Measurements from ENCODE around the gene VDAC2.

GRCh38 chr10:75238182-75239095, 27.8 kb downstream of the VDAC2 start:
- no peak for TF ChIP-seq CTCF (IDR thresholded peaks at IDR 0.05)
- no peak for TF ChIP-seq AR (CRISPR knock-in tag; IDR thresholded peaks at IDR 0.05)
- TF ChIP-seq ERG (CRISPR knock-in tag; IDR thresholded peaks at IDR 0.05), result no peak
- no peak for TF ChIP-seq RELA (CRISPR knock-in tag; IDR thresholded peaks at IDR 0.05; ENCODE audit: borderline replicate concordance)
- TF ChIP-seq USF2 (CRISPR knock-in tag; IDR thresholded peaks at IDR 0.05), result peak; percentile 42; the same call in 1 of the 2 replicates
- no peak for TF ChIP-seq JUN (CRISPR knock-in tag; IDR thresholded peaks at IDR 0.05)
- no peak for TF ChIP-seq ATF3 (CRISPR knock-in tag; conservative IDR thresholded peaks at IDR 0.05)
- TF ChIP-seq PREB (CRISPR knock-in tag; IDR thresholded peaks at IDR 0.05; ENCODE audit: borderline replicate concordance), result no peak
- TF ChIP-seq MYBL2 (CRISPR knock-in tag; IDR thresholded peaks at IDR 0.05), result no peak
- TF ChIP-seq CREB1 (CRISPR knock-in tag; IDR thresholded peaks at IDR 0.05), result no peak
- TF ChIP-seq ARID4B (CRISPR knock-in tag; IDR thresholded peaks at IDR 0.05; ENCODE audit: borderline replicate concordance), result no peak
